Stimulated activated CD8-positive, alpha-beta memory T cell treated with anti-CD3 and anti-CD28 coated beads, Interleukin-7, amount 100 ng/mL, for 48 hours (primary cell): ENCODE data around the gene ARHGEF25.
"Not testable (repeated sequence)": the region's sequence is repeated elsewhere in the genome, so short reads cannot be mapped to it uniquely, and the experiment has no call there.

Source experiments
- DNase-seq, 2 donors: peaks; one replicate each; pipeline ENCODE4 v3.0.0-alpha.2; 2020; ENCODE audit warnings: low read depth in 1 of 2; ENCODE audit errors: extremely low read depth in 1 of 2

Gene ARHGEF25

GRCh38 chr12:57611108-57611826, at the start of gene ARHGEF25:
Gene ARHGEF25 (plus strand): TSS chr12:57611435. CDS start chr12:57611895, 460 bp downstream.
- DNase-seq: no peak

GRCh38 chr12:57563358-57563757, 47.9 kb upstream of the ARHGEF25 start:
- no peak for DNase-seq

DNA sequence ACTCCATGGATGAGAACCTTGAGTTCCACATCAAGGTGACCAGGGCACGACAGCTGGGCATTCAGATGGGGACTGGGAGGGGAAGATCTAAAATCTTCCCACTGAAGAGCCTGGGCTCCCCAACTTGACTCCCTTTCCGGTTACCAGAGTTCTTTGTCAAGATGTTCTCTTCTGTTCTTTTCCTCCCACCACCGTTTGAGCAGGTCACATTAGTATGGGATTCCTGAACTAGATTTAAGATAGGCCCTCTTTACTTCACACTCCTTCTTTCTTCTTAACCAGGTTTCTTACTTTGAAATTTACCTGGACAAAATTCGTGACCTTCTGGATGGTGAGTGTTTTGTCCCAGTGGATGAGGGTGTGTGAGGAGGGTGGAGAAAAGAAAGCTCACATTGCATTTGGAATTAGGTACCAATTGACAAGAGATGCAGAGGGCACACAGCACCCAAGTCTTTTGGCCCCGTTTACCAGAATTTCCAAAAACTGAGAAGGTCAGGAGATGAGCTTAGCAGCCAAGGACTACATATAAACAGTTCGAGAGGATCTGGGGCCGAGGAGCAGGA, 47.0 kb upstream of the ARHGEF25 start:
- no peak for DNase-seq

DNA sequence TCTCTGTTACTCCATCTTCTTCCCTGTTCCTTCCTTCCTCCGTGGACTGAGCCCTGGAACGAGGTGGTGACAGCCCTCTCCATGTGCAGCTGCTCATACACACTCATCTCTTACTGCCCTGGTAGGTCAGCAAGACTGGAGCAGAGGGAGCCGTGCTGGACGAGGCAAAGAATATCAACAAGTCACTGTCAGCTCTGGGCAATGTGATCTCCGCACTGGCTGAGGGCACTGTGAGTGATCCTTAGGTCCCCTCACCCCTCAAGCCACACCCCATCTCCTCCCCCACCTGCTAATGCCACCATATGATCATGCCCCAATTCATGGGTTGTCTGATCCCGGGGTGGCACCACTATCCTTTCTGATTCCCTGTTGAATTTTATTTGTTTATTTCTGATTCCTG, 42.4 kb upstream of the ARHGEF25 start:
- no peak for DNase-seq

DNA sequence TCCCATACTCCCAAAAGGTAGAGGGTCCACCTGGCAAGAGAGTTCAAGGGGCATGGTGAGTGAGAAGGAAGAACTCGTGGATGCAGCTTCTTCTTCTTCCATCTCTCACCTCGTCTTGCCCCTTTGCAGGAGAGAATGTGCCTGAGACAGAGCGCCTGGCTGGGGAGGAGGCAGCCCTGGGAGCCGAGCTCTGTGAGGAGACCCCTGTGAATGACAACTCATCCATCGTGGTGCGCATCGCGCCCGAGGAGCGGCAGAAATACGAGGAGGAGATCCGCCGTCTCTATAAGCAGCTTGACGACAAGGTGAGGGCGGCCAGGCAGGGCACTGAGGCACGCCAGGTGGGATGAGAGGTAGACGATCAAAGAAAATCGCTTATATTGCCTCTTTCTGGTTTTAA, 41.4 kb upstream of the ARHGEF25 start:
- DNase-seq: no peak

- DNase-seq: not testable (repeated sequence)
Observed at GRCh38 chr12:57570438-57570837, 40.8 kb upstream of the ARHGEF25 start.

DNA sequence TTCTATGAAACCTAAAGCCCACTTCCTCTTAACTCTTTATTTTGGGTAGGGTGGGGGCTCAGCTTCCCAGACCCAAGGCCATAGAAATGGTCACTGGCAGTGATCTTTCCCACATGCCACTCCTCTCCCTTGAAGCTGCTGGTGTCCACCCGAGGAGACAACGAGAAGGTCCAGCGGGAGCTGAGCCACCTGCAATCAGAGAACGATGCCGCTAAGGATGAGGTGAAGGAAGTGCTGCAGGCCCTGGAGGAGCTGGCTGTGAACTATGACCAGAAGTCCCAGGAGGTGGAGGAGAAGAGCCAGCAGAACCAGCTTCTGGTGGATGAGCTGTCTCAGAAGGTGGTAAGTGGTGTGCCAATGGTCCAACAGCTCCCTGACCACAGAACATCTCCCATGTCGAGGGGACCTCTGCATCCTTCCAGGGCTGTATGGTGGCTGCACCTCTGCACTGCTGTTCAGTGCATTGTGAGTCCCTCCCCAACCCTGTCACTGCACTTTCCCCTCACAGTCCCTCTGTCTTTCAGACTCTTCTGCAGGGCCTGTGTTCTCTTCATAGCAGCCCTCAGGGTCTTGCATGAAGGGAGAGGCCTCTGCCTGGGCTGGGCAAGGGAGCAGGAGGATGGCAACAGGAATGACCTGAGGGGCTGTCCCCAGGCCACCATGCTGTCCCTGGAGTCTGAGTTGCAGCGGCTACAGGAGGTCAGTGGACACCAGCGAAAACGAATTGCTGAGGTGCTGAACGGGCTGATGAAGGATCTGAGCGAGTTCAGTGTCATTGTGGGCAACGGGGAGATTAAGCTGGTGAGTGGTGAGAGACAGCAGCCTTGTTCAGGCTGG, 39.1 kb upstream of the ARHGEF25 start:
- DNase-seq: no peak

DNA sequence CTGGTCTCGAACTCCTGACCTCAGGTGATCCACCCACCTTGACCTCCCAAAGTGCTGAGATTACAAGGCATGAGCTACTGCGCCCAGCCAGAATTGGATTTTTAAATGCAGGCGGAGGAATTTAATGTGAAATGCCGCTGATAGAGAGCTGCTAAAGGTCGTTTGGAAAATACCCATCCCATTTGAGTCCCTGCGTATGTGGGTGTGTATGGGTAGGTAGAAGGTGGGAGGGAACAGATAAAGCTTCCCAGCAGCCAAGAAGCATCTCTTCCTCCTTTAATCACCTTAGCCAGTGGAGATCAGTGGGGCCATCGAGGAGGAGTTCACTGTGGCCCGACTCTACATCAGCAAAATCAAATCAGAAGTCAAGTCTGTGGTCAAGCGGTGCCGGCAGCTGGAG, 36.4 kb upstream of the ARHGEF25 start:
- no peak for DNase-seq

- no peak for DNase-seq
Observed at GRCh38 chr12:57575771-57576612, 35.2 kb upstream of the ARHGEF25 start.

GRCh38 chr12:57576613-57577160, 34.5 kb upstream of the ARHGEF25 start:
- DNase-seq: no peak

GRCh38 chr12:57577981-57578758, 33.1 kb upstream of the ARHGEF25 start:
- no peak for DNase-seq

DNA sequence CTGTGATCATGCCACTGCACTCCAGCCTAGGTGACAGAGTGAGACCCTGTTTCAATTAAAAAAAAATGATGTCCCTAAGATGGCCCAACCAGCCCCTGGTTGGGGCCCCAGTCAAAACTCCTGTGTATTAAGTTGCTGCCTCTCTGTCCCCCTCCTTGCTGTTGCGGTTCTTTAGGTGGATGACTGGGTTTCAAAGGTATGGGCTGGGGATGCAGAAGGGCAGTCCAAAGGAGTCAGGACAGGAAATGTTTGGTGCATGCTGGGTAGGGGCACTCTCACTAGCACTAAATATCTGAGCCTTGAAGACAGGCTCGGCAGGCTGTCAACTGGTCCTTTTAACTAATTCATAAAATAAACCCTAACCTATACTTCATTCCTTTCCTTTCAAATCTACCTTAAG, 32.2 kb upstream of the ARHGEF25 start:
- DNase-seq: no peak

DNA sequence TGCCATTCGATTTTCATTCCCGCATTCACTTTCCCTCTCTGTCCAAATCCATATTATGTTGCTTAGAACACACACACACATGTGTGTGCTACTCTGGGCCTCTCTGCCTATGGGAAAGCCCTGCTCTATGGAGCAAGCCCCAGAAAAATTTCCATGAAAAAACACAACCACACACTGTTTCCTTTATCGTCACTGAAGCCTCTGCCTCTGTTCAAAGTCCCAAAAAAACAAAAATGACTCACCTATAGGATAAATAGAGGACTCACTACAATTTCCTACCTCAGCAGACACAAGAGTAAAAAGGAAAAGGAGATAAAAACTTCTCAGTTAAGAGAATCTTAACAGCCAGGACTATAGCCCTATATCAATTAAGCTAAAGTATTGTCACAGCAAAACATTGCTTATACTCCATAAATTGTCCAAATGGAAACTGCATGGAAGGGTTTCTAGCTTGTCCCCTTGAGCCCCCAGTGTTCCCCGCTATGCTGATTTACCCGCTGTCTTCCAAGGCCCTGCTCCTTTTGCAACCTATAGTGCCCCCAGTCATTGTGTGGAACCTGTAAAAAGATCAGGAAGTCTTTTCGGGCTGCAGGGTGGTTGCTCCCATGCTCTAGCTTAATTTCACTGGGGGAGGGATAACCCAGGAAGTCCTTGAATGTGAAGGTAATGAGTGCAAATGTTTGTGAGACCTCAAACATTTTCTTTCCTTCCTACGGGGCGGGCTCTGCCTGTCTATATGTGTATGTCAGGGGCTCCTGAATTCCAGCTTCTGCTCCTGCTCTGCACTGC, 31.4 kb upstream of the ARHGEF25 start:
- no peak for DNase-seq

- no peak for DNase-seq
Observed at GRCh38 chr12:57580466-57580795, 30.8 kb upstream of the ARHGEF25 start.

GRCh38 chr12:57581802-57582201, 29.4 kb upstream of the ARHGEF25 start:
- no peak for DNase-seq

DNA sequence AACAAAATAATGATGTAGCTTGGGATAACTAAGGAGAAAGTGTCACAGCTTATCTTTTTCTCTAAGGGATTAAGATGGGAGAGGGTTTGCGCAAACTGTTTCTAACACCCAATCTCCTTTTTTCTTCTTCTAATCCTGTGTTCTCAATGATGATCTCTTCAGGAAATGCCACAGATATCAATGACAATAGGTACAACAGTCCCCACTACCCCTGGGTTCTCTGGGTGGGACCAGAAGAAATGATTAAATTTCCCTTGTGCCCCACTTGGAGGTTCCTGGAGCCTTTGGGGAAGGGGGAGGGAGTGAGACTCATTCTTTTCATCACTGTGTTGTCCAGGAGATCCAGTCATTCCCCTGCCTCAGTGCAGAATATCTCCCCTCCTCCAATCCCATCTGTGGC, 28.8 kb upstream of the ARHGEF25 start:
- no peak for DNase-seq

DNA sequence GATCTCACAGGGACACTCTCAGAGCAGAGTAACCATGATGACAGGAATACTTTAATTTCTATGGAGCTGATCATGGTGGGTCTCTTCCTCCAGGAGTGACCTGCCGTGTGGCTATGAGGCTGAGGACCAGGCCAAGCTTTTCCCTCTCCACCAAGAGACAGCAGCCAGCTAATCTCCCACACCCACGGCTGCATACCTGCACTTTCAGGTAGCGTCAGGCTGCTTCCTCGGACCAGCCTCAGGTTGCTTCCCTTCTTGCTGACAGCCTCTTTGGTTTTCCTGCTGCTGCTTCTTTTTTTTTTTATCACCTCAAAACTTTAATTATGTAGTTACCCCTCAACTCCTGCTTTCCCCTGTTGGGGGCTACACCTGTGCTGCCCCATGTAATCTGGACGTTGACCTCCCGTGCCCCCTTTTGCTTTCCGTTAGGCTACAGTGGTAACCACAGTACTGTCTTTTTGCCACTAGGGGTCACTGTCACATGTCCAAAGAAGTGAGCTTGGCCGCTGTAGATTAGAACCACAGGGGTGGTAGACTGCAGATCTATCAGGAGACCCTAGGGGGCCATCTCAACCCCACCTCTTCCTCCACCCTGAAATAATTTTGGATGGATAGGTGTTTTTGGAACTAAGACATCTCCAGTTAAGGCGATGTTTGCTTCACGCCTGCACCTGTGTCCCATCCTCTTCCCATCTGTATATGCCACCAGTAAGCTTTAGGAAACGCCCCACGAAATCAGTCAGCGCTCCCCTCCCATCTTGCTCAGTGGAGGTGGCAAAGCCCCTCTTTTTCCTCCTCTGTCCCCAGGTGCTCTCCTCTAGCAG, 28.0 kb upstream of the ARHGEF25 start:
- peak; percentile 25 to 55 for DNase-seq

DNA sequence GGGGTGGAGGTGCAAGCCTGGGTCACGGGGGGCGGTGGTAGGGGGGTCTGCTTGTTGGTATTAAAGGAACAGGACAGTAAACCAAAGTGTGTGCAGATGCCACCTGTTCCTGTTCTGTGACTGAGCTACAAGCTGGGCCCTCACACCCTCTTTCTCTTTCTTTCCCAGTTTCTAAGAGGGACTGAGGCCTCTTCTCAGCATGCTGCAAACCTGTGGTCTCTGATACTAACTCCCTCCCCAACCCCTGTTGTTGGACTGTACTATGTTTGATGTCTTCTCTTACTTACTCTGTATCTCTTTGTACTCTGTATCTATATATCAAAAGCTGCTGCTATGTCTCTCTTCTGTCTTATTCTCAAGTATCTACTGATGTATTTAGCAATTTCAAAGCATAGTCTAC, 27.2 kb upstream of the ARHGEF25 start:
- no peak for DNase-seq
